Effector memory CD8-positive, alpha-beta T cell (primary cell): ENCODE results near the gene HOXA4.

Experiments
- ATAC-seq: fragments of 150-1000 bp; cut with Tn5 transposase; replicated peaks from 2 replicates; pipeline ENCODE4 v1.10.0; 2021; ENCODE audit warnings: mild to moderate bottlenecking, moderate library complexity
- DNase-seq, 3 experiments: peaks; one replicate each; pipeline ENCODE4 v3.0.0; 2021
- H3K27ac Mint-ChIP-seq, 2 donors: one replicate each; pipeline ENCODE4 v1.8.0; 2022; ENCODE audit warnings: mild to moderate bottlenecking in 2 of 2, mixed read lengths in 2 of 2, moderate library complexity in 2 of 2
- H3K27me3 Mint-ChIP-seq, 2 donors: one replicate each; pipeline ENCODE4 v1.8.0; 2022; ENCODE audit warnings: mixed read lengths in 2 of 2
- H3K36me3 Mint-ChIP-seq: one replicate; pipeline ENCODE4 v1.8.0; 2022; ENCODE audit warnings: mild to moderate bottlenecking, moderate library complexity, mixed read lengths; ENCODE audit not compliant: insufficient read depth
- H3K4me1 Mint-ChIP-seq, 2 donors: one replicate each; pipeline ENCODE4 v1.8.0; 2022; ENCODE audit warnings: low read depth in 2 of 2, mixed read lengths in 2 of 2
- H3K4me3 Mint-ChIP-seq, 2 donors: one replicate each; pipeline ENCODE4 v1.8.0; 2022; ENCODE audit warnings: mild to moderate bottlenecking in 2 of 2, mixed read lengths in 2 of 2, moderate library complexity in 2 of 2
- H3K9me3 Mint-ChIP-seq, 2 donors: one replicate each; pipeline ENCODE4 v1.8.0; 2022; ENCODE audit warnings: mixed read lengths in 2 of 2

The HOXA4 gene

DNA sequence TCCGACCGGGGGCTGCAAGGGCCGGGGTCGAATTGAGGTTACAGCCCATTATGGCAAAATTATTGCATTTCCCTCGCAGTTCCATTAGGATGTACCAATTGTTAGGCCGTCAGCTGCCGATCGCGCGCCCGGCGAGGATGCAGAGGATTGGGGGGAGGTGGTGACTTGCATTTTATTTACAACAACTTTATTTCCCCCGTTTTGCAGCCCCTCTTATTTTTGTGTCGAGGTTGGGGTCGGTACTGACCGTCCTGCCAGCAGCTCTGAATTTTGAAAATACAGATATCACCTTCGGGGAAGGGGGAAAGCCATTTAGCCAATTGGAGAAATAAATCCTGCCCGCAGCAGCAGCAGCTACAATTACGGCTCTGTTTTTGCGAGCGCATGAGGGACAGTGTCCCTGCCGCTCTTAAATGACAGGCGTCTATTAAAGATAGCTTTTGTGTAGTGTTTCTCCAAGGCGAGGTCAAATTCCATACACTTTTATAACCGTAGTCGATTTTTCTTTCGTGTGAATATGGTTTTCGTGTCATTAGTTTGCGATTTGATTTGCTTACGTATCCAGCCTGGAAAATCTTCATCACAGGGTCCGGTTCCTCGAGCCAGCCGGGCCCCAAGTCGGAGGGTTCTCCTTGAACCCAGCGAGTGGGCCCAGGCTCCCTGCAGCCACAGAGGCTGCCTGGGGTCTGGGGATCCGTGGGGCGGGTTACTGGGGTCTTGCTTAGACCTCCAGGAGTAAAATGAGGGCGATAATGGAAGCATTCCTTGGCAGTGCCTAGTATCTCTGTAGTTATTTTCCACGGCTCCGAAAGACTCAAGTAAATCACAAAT, 13.6 kb upstream of the HOXA4 start:
- DNase-seq (no peak), ATAC-seq (no peak)
- H3K36me3 Mint-ChIP-seq: no peaks in the 10 kb centered on the region
- peaks cover 2 to 3% of the 10 kb centered on the region in 2 donors for H3K4me1 Mint-ChIP-seq
- no peak overlapping the region for H3K27ac Mint-ChIP-seq
- peaks cover 49 to 67% of the 10 kb centered on the region in 2 donors for H3K27me3 Mint-ChIP-seq
- no peak overlapping the region for H3K4me3 Mint-ChIP-seq
- H3K9me3 Mint-ChIP-seq: no peaks in the 10 kb centered on the region

DNA sequence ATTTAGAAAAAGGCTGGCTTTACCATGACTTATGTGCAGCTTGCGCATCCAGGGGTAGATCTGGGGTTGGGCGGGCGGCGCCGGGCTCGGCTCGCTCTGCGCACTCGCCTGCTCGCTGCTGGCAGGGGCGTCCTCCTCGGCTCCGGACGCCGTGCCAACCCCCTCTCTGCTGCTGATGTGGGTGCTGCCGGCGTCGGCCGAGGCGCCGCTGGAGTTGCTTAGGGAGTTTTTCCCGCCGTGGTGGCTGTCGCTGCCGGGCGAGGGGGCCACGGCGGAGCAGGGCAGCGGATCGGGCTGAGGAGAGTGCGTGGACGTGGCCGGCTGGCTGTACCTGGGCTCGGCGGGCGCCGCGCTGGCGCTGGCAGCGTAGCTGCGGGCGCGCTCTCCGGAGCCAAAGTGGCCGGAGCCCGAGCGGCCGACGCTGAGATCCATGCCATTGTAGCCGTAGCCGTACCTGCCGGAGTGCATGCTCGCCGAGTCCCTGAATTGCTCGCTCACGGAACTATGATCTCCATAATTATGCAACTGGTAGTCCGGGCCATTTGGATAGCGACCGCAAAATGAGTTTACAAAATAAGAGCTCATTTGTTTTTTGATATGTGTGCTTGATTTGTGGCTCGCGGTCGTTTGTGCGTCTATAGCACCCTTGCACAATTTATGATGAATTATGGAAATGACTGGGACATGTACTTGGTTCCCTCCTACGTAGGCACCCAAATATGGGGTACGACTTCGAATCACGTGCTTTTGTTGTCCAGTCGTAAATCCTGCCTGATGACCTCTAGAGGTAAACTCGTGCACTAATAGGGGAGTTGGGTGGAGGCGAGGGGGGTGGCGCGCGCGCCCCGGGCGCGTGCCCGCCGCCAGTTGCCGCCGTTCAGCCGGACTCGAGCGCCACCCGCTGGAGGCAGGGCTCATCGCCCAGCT, 12.7 kb upstream of the HOXA4 start, which contains the start of gene HOXA5:
HOXA5 (minus strand) TSS at position 659 of the 927 bp plus-strand sequence; CDS start at position 585, 74 bp downstream.
- Mint-ChIP-seq H3K9me3 (no peaks in the 10 kb centered on the region), H3K36me3 (no peaks in the 10 kb centered on the region), H3K27ac (no peak within 1 kb of the TSS), H3K27me3 (peaks cover 50 to 66% of the 10 kb centered on the region in 2 donors), H3K4me1 (peaks cover 2 to 3% of the 10 kb centered on the region in 2 donors), H3K4me3 (no peak within 1 kb of the TSS)
- DNase-seq (no peak), ATAC-seq (no peak)

GRCh38 chr7:27142580-27143022, 12.0 kb upstream of the HOXA4 start:
- Mint-ChIP-seq H3K9me3 (no peaks in the 10 kb centered on the region), H3K27ac (no peak overlapping the region), H3K36me3 (no peaks in the 10 kb centered on the region), H3K4me3 (no peak overlapping the region), H3K4me1 (no peaks in the 10 kb centered on the region), H3K27me3 (peaks cover 52 to 66% of the 10 kb centered on the region in 2 donors)
- ATAC-seq (no peak), DNase-seq (no peak)

- Mint-ChIP-seq H3K4me3 (no peak overlapping the region), H3K9me3 (no peaks in the 10 kb centered on the region), H3K27ac (no peak overlapping the region)
These were observed 11.5 kb upstream of the HOXA4 start for GRCh38 chr7:27141923-27142579.

DNA sequence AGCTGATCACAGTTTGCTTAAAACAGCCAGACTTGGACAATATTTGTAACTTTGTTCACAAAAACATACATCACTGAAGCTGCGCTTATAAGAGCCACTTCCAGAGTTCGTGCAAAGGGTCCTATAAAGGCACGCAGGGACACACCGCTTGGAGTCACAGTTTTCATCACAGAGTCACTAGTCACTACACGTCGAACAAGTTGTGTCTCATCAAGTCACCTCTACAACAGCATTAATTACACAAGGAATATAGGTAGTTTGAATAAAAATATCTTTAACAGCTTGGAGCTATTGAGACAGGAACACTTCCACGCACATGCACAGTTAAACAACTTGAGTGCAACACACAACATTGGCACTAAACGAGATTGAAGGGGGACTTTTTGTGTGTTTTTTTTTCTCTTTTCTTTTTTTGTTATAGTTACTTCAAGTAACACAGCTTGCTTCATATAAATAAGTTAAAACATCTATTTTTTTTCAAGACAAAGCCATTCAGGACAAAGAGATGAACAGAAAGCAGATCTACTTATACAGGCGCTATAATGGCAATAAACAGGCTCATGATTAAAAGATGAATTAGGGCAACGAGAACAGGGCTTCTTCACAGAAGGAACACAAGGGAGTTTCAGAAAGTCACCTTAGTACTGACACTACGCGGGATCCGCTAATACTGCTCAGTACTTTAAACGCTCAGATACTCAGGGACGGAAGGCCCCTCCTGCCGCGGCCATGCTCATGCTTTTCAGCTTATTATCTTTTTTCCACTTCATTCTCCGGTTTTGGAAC, 10.8 kb upstream of the HOXA4 start:
- peaks cover 50 to 66% of the 10 kb centered on the region in 2 donors for H3K27me3 Mint-ChIP-seq
- no peak for DNase-seq
- ATAC-seq: no peak

More at GRCh38 chr7:27141923-27142579, 11.5 kb upstream of the HOXA4 start:
- no peak for ATAC-seq
- Mint-ChIP-seq H3K36me3 (no peaks in the 10 kb centered on the region), H3K27me3 (peaks cover 53 to 66% of the 10 kb centered on the region in 2 donors), H3K4me1 (no peaks in the 10 kb centered on the region)
- no peak for DNase-seq

GRCh38 chr7:27140126-27140857, 9.7 kb upstream of the HOXA4 start:
- no peak overlapping the region for H3K27ac Mint-ChIP-seq
- no peaks in the 10 kb centered on the region for H3K4me1 Mint-ChIP-seq
- no peaks in the 10 kb centered on the region for H3K36me3 Mint-ChIP-seq
- H3K9me3 Mint-ChIP-seq: no peaks in the 10 kb centered on the region
- H3K4me3 Mint-ChIP-seq: no peak overlapping the region
- no peak for DNase-seq
- no peak for ATAC-seq
- H3K27me3 Mint-ChIP-seq: peaks cover 51 to 66% of the 10 kb centered on the region in 2 donors

More for the DNA sequence above, 10.8 kb upstream of the HOXA4 start:
- H3K9me3 Mint-ChIP-seq: no peaks in the 10 kb centered on the region
- no peak overlapping the region for H3K4me3 Mint-ChIP-seq
- no peaks in the 10 kb centered on the region for H3K36me3 Mint-ChIP-seq
- H3K4me1 Mint-ChIP-seq: no peaks in the 10 kb centered on the region
- no peak overlapping the region for H3K27ac Mint-ChIP-seq

DNA sequence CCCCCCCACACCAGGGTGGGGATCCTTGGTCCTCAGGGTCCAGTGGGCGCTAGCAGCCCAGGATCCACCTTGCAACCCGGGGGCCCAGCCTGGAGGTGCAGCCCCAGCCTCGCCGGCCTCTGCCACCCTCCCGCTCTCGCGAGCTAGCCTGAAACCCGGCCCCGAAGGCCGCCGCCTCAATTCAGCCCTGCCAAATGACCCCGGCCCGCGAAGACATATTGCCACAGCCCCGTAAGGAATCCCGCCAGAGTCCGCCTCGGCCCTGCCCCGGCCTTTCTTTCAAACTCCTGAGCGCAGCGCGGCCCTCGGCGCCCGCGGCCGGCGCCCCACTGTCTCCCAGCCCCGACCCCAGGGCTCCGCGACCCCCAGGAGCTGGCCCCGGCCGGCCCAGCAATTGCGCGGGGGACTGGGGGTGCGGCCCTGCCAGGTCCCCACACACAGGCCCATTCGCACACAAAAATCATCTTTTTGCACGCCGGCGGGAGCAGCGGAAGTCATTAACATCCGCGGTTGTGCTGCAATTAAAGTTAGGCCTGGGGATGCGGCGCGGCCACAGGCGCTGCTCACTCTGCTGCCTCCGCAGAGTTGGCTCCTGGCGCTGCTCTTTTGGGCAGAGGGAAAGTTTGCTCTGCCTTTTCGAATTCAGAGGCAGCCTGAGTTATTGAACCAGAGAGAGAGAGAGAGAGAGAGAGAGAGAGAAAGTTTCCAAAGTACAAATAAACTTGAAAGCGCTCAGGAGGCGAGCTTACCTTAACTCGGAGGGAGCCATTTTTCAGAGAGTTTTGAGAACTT, 9.0 kb upstream of the HOXA4 start:
- H3K27ac Mint-ChIP-seq: no peak overlapping the region
- no peak overlapping the region for H3K4me3 Mint-ChIP-seq
- H3K36me3 Mint-ChIP-seq: no peaks in the 10 kb centered on the region
- no peak for ATAC-seq
- peaks cover 53 to 66% of the 10 kb centered on the region in 2 donors for H3K27me3 Mint-ChIP-seq
- no peaks in the 10 kb centered on the region for H3K4me1 Mint-ChIP-seq
- H3K9me3 Mint-ChIP-seq: no peaks in the 10 kb centered on the region
- DNase-seq: no peak

DNA sequence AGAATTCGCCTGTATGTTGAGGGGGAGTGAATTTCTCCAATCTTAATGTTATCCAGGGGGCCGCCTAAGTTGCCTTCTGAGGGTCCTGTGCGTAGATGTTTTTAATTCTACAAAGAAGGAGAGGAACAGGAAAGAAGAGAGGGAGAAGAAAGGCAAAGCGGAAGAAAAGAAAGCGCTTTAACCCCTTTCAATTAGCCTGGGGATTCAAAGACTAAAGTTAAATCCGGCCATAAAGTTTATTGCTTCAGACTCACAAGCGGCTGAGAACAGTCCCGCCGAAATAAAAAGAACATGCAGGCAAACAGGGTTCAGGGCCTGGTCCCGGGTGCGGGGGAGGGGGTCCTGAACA, 8.4 kb upstream of the HOXA4 start:
- Mint-ChIP-seq H3K9me3 (no peaks in the 10 kb centered on the region), H3K27me3 (peaks cover 59 to 72% of the 10 kb centered on the region in 2 donors), H3K27ac (no peak overlapping the region), H3K36me3 (no peaks in the 10 kb centered on the region), H3K4me1 (no peaks in the 10 kb centered on the region), H3K4me3 (no peak overlapping the region)
- DNase-seq (no peak), ATAC-seq (no peak)

DNA sequence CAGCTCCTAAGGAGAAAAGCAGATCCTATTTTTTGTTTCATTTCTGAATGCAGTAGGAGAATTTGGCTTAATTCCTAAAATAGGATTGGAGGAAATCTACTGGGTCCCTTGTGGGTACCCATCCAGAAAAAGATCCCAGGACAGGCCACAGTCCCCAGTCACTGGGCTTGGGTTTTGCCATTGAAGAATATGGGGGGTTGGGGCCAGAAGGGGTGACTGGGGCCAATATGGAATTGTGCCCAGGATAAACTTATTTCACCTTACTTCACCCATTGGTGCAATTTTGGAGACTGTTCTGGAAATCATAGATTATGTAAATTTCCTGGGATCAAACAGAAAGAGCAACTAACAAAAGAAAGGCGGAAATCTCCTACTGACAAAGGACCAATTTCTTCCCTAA, 7.9 kb upstream of the HOXA4 start:
- DNase-seq: no peak
- Mint-ChIP-seq H3K27me3 (peaks cover 64 to 77% of the 10 kb centered on the region in 2 donors), H3K4me1 (no peaks in the 10 kb centered on the region), H3K27ac (no peak overlapping the region), H3K4me3 (no peak overlapping the region), H3K9me3 (no peaks in the 10 kb centered on the region), H3K36me3 (no peaks in the 10 kb centered on the region)
- no peak for ATAC-seq

DNA sequence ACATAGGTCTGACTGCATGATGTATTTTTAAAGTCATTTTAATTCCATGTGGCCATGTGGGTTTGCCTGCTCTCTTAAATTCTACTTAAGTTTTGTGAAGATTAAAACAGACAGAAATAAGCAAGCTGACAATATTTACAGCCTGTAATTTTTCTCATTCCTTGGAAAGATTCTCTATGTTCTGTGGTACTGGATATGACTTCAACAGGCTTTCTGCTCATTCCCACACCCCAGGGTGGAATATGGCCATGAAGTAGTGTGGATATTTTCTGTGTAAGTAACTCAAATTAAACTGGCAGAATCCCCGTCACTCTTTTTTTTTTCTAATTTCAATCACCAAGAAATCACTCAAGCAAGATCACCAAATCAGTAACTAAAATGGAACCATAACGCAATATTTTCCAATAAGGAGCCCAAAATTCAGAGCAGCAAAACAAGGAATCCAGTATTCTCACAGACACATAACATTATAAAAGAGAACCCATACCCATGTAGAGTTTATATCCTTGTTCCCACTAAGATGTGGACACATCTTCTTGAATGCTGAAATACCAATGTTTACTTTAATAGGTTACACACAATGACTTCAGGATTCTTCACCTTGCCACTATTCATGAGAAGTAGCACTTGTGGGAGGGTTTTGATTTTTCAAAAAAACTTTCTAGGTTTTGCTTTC, 7.2 kb upstream of the HOXA4 start:
- Mint-ChIP-seq H3K27ac (no peak overlapping the region), H3K36me3 (no peaks in the 10 kb centered on the region), H3K4me3 (no peak overlapping the region), H3K27me3 (peaks cover 69 to 80% of the 10 kb centered on the region in 2 donors), H3K9me3 (no peaks in the 10 kb centered on the region), H3K4me1 (no peaks in the 10 kb centered on the region)
- no peak for ATAC-seq
- DNase-seq: no peak

GRCh38 chr7:27134392-27134791, 3.8 kb upstream of the HOXA4 start:
- ATAC-seq: no peak
- no peak overlapping the region for H3K4me3 Mint-ChIP-seq

More at GRCh38 chr7:27134392-27134791, 3.8 kb upstream of the HOXA4 start:
- Mint-ChIP-seq H3K36me3 (peaks cover 6% of the 10 kb centered on the region), H3K9me3 (no peaks in the 10 kb centered on the region), H3K27ac (no peak overlapping the region), H3K4me1 (no peaks in the 10 kb centered on the region), H3K27me3 (peaks cover 64 to 66% of the 10 kb centered on the region in 2 donors)
- DNase-seq: no peak
